Measurements from ENCODE around the gene LNX2. TPM values are rescaled to one million over a fixed set of nuclear protein-coding genes. Genes with fewer than 3 reads are reported as not detected.
A peak's percentile ranks its signal among the peaks of the same experiment; 100 is the strongest.

LNX2 gene
- total RNA-seq, 1 donor from 2014 or later = 8.9 TPM

GRCh38 chr13:27613628-27614027 lies 6.7 kb downstream of the LNX2 start:
- no peak for DNase-seq (ENCODE audit: low read depth)

- peak; percentile 56 for DNase-seq (ENCODE audit: low read depth)
Measured at GRCh38 chr13:27607125-27607524, 13.2 kb downstream of the LNX2 start.

- no peak for DNase-seq (ENCODE audit: low read depth)
Measured at GRCh38 chr13:27605610-27606200, 14.6 kb downstream of the LNX2 start.

GRCh38 chr13:27605099-27605498 lies 15.2 kb downstream of the LNX2 start:
- no peak for DNase-seq (ENCODE audit: low read depth)

GRCh38 chr13:27601803-27602202 lies 18.5 kb downstream of the LNX2 start:
- DNase-seq (ENCODE audit: low read depth) = no peak

GRCh38 chr13:27601208-27601607 lies 19.1 kb downstream of the LNX2 start:
- DNase-seq (ENCODE audit: low read depth) = no peak

- no peak for DNase-seq (ENCODE audit: low read depth)
Measured at GRCh38 chr13:27600711-27601110, 19.6 kb downstream of the LNX2 start.

- DNase-seq (ENCODE audit: low read depth) = peak; percentile 85
Measured at GRCh38 chr13:27599845-27600553, 20.3 kb downstream of the LNX2 start.

- no peak for DNase-seq (ENCODE audit: low read depth)
Measured at GRCh38 chr13:27599096-27599495, 21.2 kb downstream of the LNX2 start.

- no peak for DNase-seq (ENCODE audit: low read depth)
Measured at GRCh38 chr13:27595055-27595811, 25.1 kb downstream of the LNX2 start.

GRCh38 chr13:27593267-27593666 lies 27.1 kb downstream of the LNX2 start:
- DNase-seq (ENCODE audit: low read depth) = no peak

GRCh38 chr13:27592865-27593264 lies 27.5 kb downstream of the LNX2 start:
- no peak for DNase-seq (ENCODE audit: low read depth)

GRCh38 chr13:27588405-27588804 lies 31.9 kb downstream of the LNX2 start:
- DNase-seq (ENCODE audit: low read depth) = no peak

- no peak for DNase-seq (ENCODE audit: low read depth)
Measured at GRCh38 chr13:27587095-27587746, 33.1 kb downstream of the LNX2 start.

GRCh38 chr13:27583645-27584044 lies 36.7 kb downstream of the LNX2 start:
- peak; percentile 23 for DNase-seq (ENCODE audit: low read depth)

- DNase-seq (ENCODE audit: low read depth) = peak; percentile 26
Measured at GRCh38 chr13:27578121-27579030, 42.0 kb downstream of the LNX2 start.

- no peak for DNase-seq (ENCODE audit: low read depth)
Measured at GRCh38 chr13:27574661-27575060, 45.7 kb downstream of the LNX2 start.

GRCh38 chr13:27573265-27573664 lies 47.1 kb downstream of the LNX2 start:
- no peak for DNase-seq (ENCODE audit: low read depth)

- DNase-seq (ENCODE audit: low read depth) = no peak
Measured at GRCh38 chr13:27572234-27572901, 48.0 kb downstream of the LNX2 start.

- DNase-seq (ENCODE audit: low read depth) = no peak
Measured at GRCh38 chr13:27570906-27571305, 49.4 kb downstream of the LNX2 start.
